OCI-LY7 (cell line): ENCODE results near the gene KRTAP1-1.

Experiments
- EZH2phosphoT487 ChIP-seq: fragments of 200-600 bp; sonication (generic); IDR thresholded peaks from 2 replicates; pipeline ENCODE4 v1.6.1; 2018; ENCODE audit warnings: low read depth, borderline replicate concordance, mild to moderate bottlenecking, mixed run types, antibody characterized with exemption, low read length, moderate library complexity, mixed read lengths
- TF ChIP-seq, protein P1 (sequence below): fragments of 200-600 bp; sonication (generic); conservative IDR thresholded peaks from 2 replicates; pipeline ENCODE4 v1.5.1; 2014; ENCODE audit warnings: mild to moderate bottlenecking, antibody characterized with exemption, low read length, moderate library complexity, mixed read lengths

- TF ChIP-seq, protein P1, sequence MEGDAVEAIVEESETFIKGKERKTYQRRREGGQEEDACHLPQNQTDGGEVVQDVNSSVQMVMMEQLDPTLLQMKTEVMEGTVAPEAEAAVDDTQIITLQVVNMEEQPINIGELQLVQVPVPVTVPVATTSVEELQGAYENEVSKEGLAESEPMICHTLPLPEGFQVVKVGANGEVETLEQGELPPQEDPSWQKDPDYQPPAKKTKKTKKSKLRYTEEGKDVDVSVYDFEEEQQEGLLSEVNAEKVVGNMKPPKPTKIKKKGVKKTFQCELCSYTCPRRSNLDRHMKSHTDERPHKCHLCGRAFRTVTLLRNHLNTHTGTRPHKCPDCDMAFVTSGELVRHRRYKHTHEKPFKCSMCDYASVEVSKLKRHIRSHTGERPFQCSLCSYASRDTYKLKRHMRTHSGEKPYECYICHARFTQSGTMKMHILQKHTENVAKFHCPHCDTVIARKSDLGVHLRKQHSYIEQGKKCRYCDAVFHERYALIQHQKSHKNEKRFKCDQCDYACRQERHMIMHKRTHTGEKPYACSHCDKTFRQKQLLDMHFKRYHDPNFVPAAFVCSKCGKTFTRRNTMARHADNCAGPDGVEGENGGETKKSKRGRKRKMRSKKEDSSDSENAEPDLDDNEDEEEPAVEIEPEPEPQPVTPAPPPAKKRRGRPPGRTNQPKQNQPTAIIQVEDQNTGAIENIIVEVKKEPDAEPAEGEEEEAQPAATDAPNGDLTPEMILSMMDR, result no peak
- TF ChIP-seq EZH2phosphoT487, result no peak
Observed at GRCh38 chr17:41010441-41010840, 30.8 kb downstream of the KRTAP1-1 start.
